WTC11 (cell line): ENCODE results near the gene SSH2. TPM values are rescaled to one million over a fixed set of nuclear protein-coding genes. Genes with fewer than 3 reads are reported as not detected.
A peak's percentile ranks its signal among the peaks of the same experiment; 100 is the strongest.

Experiments used
- ATAC-seq: fragments of 200-7000 bp; cut with Tn5 transposase; 2 replicates; pipeline ENCODE4 v1.10.0; 2021; ENCODE audit warnings: mild to moderate bottlenecking, moderate library complexity
- CTCF ChIA-PET: fragments of 300-600 bp; sonication (Branson Sonifier 250); formaldehyde crosslinking; loops from one replicate; lab custom pipeline; 2021; ENCODE audit warnings: antibody characterized with exemption; lab: Charles Lee
- POLR2A ChIA-PET: fragments of 350-600 bp; sonication (Branson Sonifier 250); formaldehyde crosslinking; loops from one replicate; lab custom pipeline; 2021; ENCODE audit warnings: antibody characterized with exemption; lab: Charles Lee
- DNase-seq: peaks from one replicate; pipeline ENCODE4 v3.0.0; 2021; ENCODE audit warnings: low spot score
- H3K27ac Mint-ChIP-seq: 2 replicates; pipeline ENCODE4 v1.8.0; 2021; ENCODE audit warnings: mixed read lengths
- H3K27me3 Mint-ChIP-seq: 2 replicates; pipeline ENCODE4 v1.8.0; 2021; ENCODE audit warnings: low read depth, mild to moderate bottlenecking, moderate library complexity, mixed read lengths
- H3K36me3 Mint-ChIP-seq: 2 replicates; pipeline ENCODE4 v1.8.0; 2021; ENCODE audit warnings: mixed read lengths
- H3K4me1 Mint-ChIP-seq: 2 replicates; pipeline ENCODE4 v1.8.0; 2022; ENCODE audit warnings: mixed read lengths
- H3K4me3 Mint-ChIP-seq: 2 replicates; pipeline ENCODE4 v1.8.0; 2021; ENCODE audit warnings: mild to moderate bottlenecking, moderate library complexity, mixed read lengths
- H3K9me3 Mint-ChIP-seq: 2 replicates; pipeline ENCODE4 v1.8.0; 2021; ENCODE audit warnings: mixed read lengths
- ATF1 ChIP-seq: sonication (generic); formaldehyde crosslinking; IDR thresholded peaks from 2 replicates; pipeline ENCODE4 v1.8.1; 2023; ENCODE audit warnings: mild to moderate bottlenecking, moderate library complexity, missing genetic modification reagents
- ATF3 ChIP-seq: sonication (generic); formaldehyde crosslinking; conservative IDR thresholded peaks from 2 replicates; pipeline ENCODE4 v1.8.1; 2022; ENCODE audit warnings: mild to moderate bottlenecking, missing genetic modification reagents
- IRF2 ChIP-seq: sonication (generic); formaldehyde crosslinking; IDR thresholded peaks from 2 replicates; pipeline ENCODE4 v1.8.0; 2022; ENCODE audit warnings: low read depth, missing genetic modification reagents, borderline replicate concordance
- NFE2L1 ChIP-seq: sonication (generic); formaldehyde crosslinking; IDR thresholded peaks from 2 replicates; pipeline ENCODE4 v1.8.1; 2023; ENCODE audit warnings: missing genetic modification reagents
- NFYB ChIP-seq: sonication (generic); formaldehyde crosslinking; conservative IDR thresholded peaks from 2 replicates; pipeline ENCODE4 v1.8.0; 2022; ENCODE audit warnings: low read depth, missing genetic modification reagents
- NR1H2 ChIP-seq: sonication (generic); formaldehyde crosslinking; IDR thresholded peaks from 2 replicates; pipeline ENCODE4 v1.9.0; 2021; ENCODE audit warnings: mild to moderate bottlenecking, moderate library complexity, missing genetic modification reagents
- PRRX2 ChIP-seq: fragments of 250-450 bp; sonication (Bioruptor Pico); IDR thresholded peaks from 2 replicates; pipeline ENCODE4 v1.8.0; 2021; ENCODE audit warnings: mild to moderate bottlenecking
- RELA ChIP-seq: sonication (generic); formaldehyde crosslinking; IDR thresholded peaks from 2 replicates; pipeline ENCODE4 v1.8.1; 2022; ENCODE audit warnings: missing genetic modification reagents, mild to moderate bottlenecking, borderline replicate concordance
- SMAD4 ChIP-seq: sonication (generic); formaldehyde crosslinking; IDR thresholded peaks from 2 replicates; pipeline ENCODE4 v1.8.0; 2022; ENCODE audit warnings: mild to moderate bottlenecking, missing genetic modification reagents
- SOX15 ChIP-seq: fragments of 250-450 bp; sonication (Bioruptor Pico); IDR thresholded peaks from 2 replicates; pipeline ENCODE4 v1.9.0; 2021; ENCODE audit warnings: mild to moderate bottlenecking
- TEAD4 ChIP-seq: sonication (generic); formaldehyde crosslinking; IDR thresholded peaks from 2 replicates; pipeline ENCODE4 v1.8.0; 2022; ENCODE audit warnings: mild to moderate bottlenecking, missing genetic modification reagents
- TP53 ChIP-seq: sonication (generic); formaldehyde crosslinking; IDR thresholded peaks from 2 replicates; pipeline ENCODE4 v1.8.1; 2023; ENCODE audit warnings: mild to moderate bottlenecking, missing genetic modification reagents
- ZBTB43 ChIP-seq: sonication (generic); formaldehyde crosslinking; IDR thresholded peaks from 2 replicates; pipeline ENCODE4 v1.8.1; 2023; ENCODE audit warnings: mild to moderate bottlenecking, missing genetic modification reagents
- ZNF263 ChIP-seq: sonication (generic); formaldehyde crosslinking; IDR thresholded peaks from 2 replicates; pipeline ENCODE4 v1.8.1; 2022; ENCODE audit warnings: low read depth, mild to moderate bottlenecking, moderate library complexity, missing genetic modification reagents
- ZNF396 ChIP-seq: fragments of 250-450 bp; sonication (Bioruptor Pico); IDR thresholded peaks from 2 replicates; pipeline ENCODE4 v1.8.0; 2021; ENCODE audit warnings: mild to moderate bottlenecking, moderate library complexity, borderline replicate concordance
- ZNF416 ChIP-seq: fragments of 250-450 bp; sonication (Bioruptor Pico); IDR thresholded peaks from 2 replicates; pipeline ENCODE4 v1.9.0; 2021; ENCODE audit warnings: mild to moderate bottlenecking, inconsistent platforms
- ZNF512 ChIP-seq: sonication (generic); formaldehyde crosslinking; IDR thresholded peaks from 2 replicates; pipeline ENCODE4 v1.8.1; 2022; ENCODE audit warnings: missing genetic modification reagents, borderline replicate concordance
- ZNF532 ChIP-seq: fragments of 250-450 bp; sonication (Bioruptor Pico); IDR thresholded peaks from 2 replicates; pipeline ENCODE4 v1.9.0; 2021; ENCODE audit warnings: mild to moderate bottlenecking, borderline replicate concordance
- total RNA-seq: library from RNA; stranded (reverse); gene quantifications from 3 replicates; pipeline ENCODE4 v1.2.3, GENCODE V29; 2021
- TF ChIP-seq, protein P1 (sequence below): sonication (generic); formaldehyde crosslinking; IDR thresholded peaks from 2 replicates; pipeline ENCODE4 v1.8.0; 2022; ENCODE audit warnings: mild to moderate bottlenecking, missing genetic modification reagents
- TF ChIP-seq, protein P2 (sequence below): sonication (generic); formaldehyde crosslinking; IDR thresholded peaks from 2 replicates; pipeline ENCODE4 v1.8.1; 2022; ENCODE audit warnings: mild to moderate bottlenecking, missing genetic modification reagents, moderate library complexity, borderline replicate concordance
- TF ChIP-seq, protein P3 (sequence below): fragments of 250-450 bp; sonication (Bioruptor Pico); conservative IDR thresholded peaks from 2 replicates; pipeline ENCODE4 v1.9.0; 2021; ENCODE audit warnings: mild to moderate bottlenecking

The SSH2 gene
- total RNA-seq, 1 experiment from 2014 or later: 14.3 TPM

GRCh38 chr17:29705386-29705785, 224.6 kb downstream of the SSH2 start:
- CTCF ChIA-PET: interaction anchor here (0.6 kb wide), 1 partner anchor 74 kb away, joined by 3 read pairs; no protein-coding TSS in a partner anchor

GRCh38 chr17:29699283-29699682, 230.7 kb downstream of the SSH2 start:
- Mint-ChIP-seq H3K27me3 (no peaks in the 10 kb centered on the region), H3K27ac (peak overlapping the region; percentile 65; the same call in 1 of the 2 replicates), H3K36me3 (no peaks in the 10 kb centered on the region), H3K9me3 (no peaks in the 10 kb centered on the region), H3K4me3 (no peak overlapping the region), H3K4me1 (no peaks in the 10 kb centered on the region)
- CTCF ChIA-PET: interaction anchor here (0.9 to 1.4 kb wide), 5 partner anchors 9 to 394 kb away, joined by 3 to 6 read pairs (median 3); no protein-coding TSS in a partner anchor
- POLR2A ChIA-PET: no interaction called here
- DNase-seq: no peak
- no peak for ATAC-seq
- TF ChIP-seq ZNF512 (CRISPR knock-in tag): no peak
- TF ChIP-seq SMAD4 (CRISPR knock-in tag): no peak
- TF ChIP-seq ZNF416: no peak
- TF ChIP-seq TP53 (CRISPR knock-in tag): no peak
- no peak for TF ChIP-seq NR1H2 (CRISPR knock-in tag)
- no peak for TF ChIP-seq ZBTB43 (CRISPR knock-in tag)
- no peak for TF ChIP-seq ZNF532 (CRISPR knock-in tag)
- no peak for TF ChIP-seq SOX15 (CRISPR knock-in tag)
- TF ChIP-seq PRRX2 (CRISPR knock-in tag): no peak
- no peak for TF ChIP-seq ATF1
- no peak for TF ChIP-seq NFE2L1 (CRISPR knock-in tag)
- no peak for TF ChIP-seq TEAD4
- TF ChIP-seq, protein P1, sequence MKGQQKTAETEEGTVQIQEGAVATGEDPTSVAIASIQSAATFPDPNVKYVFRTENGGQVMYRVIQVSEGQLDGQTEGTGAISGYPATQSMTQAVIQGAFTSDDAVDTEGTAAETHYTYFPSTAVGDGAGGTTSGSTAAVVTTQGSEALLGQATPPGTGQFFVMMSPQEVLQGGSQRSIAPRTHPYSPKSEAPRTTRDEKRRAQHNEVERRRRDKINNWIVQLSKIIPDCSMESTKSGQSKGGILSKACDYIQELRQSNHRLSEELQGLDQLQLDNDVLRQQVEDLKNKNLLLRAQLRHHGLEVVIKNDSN (CRISPR knock-in tag): no peak
- TF ChIP-seq, protein P2, sequence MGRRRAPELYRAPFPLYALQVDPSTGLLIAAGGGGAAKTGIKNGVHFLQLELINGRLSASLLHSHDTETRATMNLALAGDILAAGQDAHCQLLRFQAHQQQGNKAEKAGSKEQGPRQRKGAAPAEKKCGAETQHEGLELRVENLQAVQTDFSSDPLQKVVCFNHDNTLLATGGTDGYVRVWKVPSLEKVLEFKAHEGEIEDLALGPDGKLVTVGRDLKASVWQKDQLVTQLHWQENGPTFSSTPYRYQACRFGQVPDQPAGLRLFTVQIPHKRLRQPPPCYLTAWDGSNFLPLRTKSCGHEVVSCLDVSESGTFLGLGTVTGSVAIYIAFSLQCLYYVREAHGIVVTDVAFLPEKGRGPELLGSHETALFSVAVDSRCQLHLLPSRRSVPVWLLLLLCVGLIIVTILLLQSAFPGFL (CRISPR knock-in tag): no peak
- no peak for TF ChIP-seq ATF3 (CRISPR knock-in tag)
- TF ChIP-seq IRF2 (CRISPR knock-in tag): no peak
- TF ChIP-seq ZNF263: no peak

More at GRCh38 chr17:29705386-29705785, 224.6 kb downstream of the SSH2 start:
- ATAC-seq (no peak), DNase-seq (no peak)
- Mint-ChIP-seq H3K4me3 (no peak overlapping the region), H3K4me1 (peaks cover 4% of the 10 kb centered on the region; the same call in 1 of the 2 replicates), H3K9me3 (no peaks in the 10 kb centered on the region), H3K36me3 (no peaks in the 10 kb centered on the region), H3K27me3 (no peaks in the 10 kb centered on the region), H3K27ac (no peak overlapping the region)
- TF ChIP-seq RELA (CRISPR knock-in tag): no peak
- TF ChIP-seq, protein P3, sequence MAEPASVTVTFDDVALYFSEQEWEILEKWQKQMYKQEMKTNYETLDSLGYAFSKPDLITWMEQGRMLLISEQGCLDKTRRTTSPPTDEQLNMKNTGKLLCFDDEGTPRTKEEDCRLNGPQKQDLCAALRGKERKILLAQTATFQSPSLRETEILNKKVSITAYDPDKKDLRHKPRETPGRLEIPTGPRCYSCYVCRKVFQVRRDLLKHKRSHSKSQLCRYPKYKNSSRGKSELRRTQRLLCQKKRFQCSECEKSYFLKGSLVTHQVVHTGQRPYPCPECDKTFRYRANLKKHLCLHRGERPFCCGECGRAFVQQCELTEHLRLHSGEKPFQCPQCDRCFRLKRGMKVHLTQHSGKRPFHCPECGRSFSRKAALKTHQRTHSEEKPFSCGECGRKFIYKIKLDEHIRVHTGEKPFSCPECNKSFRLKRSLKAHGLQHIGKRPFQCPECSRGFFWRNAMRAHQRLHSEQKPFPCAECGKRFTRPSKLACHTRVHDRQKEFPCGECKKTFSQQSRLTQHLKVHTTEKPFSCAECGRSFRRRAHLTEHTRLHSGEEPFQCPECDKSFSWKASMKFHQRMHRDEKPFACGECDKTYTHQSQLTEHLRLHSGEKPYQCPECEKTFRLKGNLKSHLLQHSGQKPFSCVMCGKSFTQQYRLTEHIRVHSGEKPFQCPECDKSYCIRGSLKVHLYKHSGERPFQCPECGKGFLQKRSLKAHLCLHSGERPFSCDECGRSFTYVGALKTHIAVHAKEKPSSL (CRISPR knock-in tag): no peak
- no peak for TF ChIP-seq NFYB (CRISPR knock-in tag)
- TF ChIP-seq ATF3 (CRISPR knock-in tag): no peak
- TF ChIP-seq ZNF396 (CRISPR knock-in tag): no peak
- POLR2A ChIA-PET: no interaction called here
